Natural killer cell (primary cell): ENCODE data around the gene PPP2R5A. TPM values are rescaled to one million over a fixed set of nuclear protein-coding genes. Genes with fewer than 3 reads are reported as not detected.

Source experiments
- ATAC-seq, 3 donors: fragments of 150-1000 bp in 2 of 3; fragments of 200-7000 bp in 1 of 3; cut with Tn5 transposase; 1 replicate in 1 of 3; 2 replicates in 2 of 3; pipeline ENCODE4 v1.10.0; 2021; ENCODE audit warnings: mild to moderate bottlenecking in 2 of 3, moderate library complexity in 2 of 3
- DNase-seq, 2 donors: peaks; one replicate each; pipeline versions ENCODE4 v3.0.0 to v3.0.0-alpha.2; 2013 to 2021; ENCODE audit warnings: mixed read lengths in 1 of 2
- H3K27ac ChIP-seq: one replicate; pipeline ENCODE4 v1.5.1; 2013; ENCODE audit warnings: mild to moderate bottlenecking, low read length
- H3K27me3 ChIP-seq: one replicate; pipeline ENCODE4 v1.6.1; 2013; ENCODE audit warnings: low read length; ENCODE audit not compliant: control insufficient read depth, insufficient read depth
- H3K36me3 ChIP-seq: one replicate; pipeline ENCODE4 v1.6.1; 2013; ENCODE audit warnings: low read length; ENCODE audit not compliant: control insufficient read depth, insufficient read depth
- H3K4me1 ChIP-seq: one replicate; pipeline ENCODE4 v1.6.1; 2013; ENCODE audit warnings: low read length; ENCODE audit not compliant: control insufficient read depth, insufficient read depth
- H3K4me3 ChIP-seq: one replicate; pipeline ENCODE4 v1.5.1; 2013; ENCODE audit warnings: low read length
- H3K9me3 ChIP-seq: one replicate; pipeline ENCODE4 v1.6.1; 2013; ENCODE audit warnings: low read length; ENCODE audit not compliant: control insufficient read depth, insufficient read depth
- H3K27ac Mint-ChIP-seq, 2 donors: one replicate each; pipeline ENCODE4 v1.8.0; 2022; ENCODE audit warnings: mild to moderate bottlenecking in 2 of 2, mixed read lengths in 2 of 2, moderate library complexity in 1 of 2
- H3K27me3 Mint-ChIP-seq, 2 donors: one replicate each; pipeline ENCODE4 v1.8.0; 2022; ENCODE audit warnings: low read depth in 2 of 2, mixed read lengths in 2 of 2
- H3K36me3 Mint-ChIP-seq: one replicate; pipeline ENCODE4 v1.8.0; 2022; ENCODE audit warnings: mixed read lengths
- H3K4me1 Mint-ChIP-seq, 2 donors: one replicate each; pipeline ENCODE4 v1.8.0; 2022; ENCODE audit warnings: mixed read lengths in 2 of 2
- H3K4me3 Mint-ChIP-seq: one replicate; pipeline ENCODE4 v1.8.0; 2022; ENCODE audit warnings: mild to moderate bottlenecking, moderate library complexity, mixed read lengths
- H3K9me3 Mint-ChIP-seq, 2 donors: one replicate each; pipeline ENCODE4 v1.8.0; 2022; ENCODE audit warnings: mixed read lengths in 2 of 2
- WGBS: methylation state at CpG from one replicate; pipeline ENCODE4 v1.1.7; 2013; ENCODE audit warnings: missing lambda C conversion rate; ENCODE audit not compliant: insufficient coverage; 5-methylcytosine and 5-hydroxymethylcytosine counted together
- intact Hi-C: fragments of 100-400 bp; cut with micrococcal nuclease; formaldehyde crosslinking; loops from one replicate; pipeline ENCODE4 v1.14.2; 2022
- total RNA-seq, 4 donors: library from RNA; stranded (reverse); fragments of 120-200 nt in 1 of 4; gene quantifications; one replicate each; pipeline versions ENCODE4 v1.2.3 to v1.2.4, GENCODE V29; 2013 to 2022
- TF ChIP-seq, protein P1 (sequence below): fragments of 200-600 bp; IDR thresholded peaks from one replicate; pipeline ENCODE4 v1.8.0; 2022; ENCODE audit warnings: antibody characterized with exemption

The PPP2R5A gene
- total RNA-seq, 3 donors from 2014 or later (not counting 1 experiment from before 2014, with no cell fraction given) = 74.0 to 99.8 (median 86.4) TPM

DNA sequence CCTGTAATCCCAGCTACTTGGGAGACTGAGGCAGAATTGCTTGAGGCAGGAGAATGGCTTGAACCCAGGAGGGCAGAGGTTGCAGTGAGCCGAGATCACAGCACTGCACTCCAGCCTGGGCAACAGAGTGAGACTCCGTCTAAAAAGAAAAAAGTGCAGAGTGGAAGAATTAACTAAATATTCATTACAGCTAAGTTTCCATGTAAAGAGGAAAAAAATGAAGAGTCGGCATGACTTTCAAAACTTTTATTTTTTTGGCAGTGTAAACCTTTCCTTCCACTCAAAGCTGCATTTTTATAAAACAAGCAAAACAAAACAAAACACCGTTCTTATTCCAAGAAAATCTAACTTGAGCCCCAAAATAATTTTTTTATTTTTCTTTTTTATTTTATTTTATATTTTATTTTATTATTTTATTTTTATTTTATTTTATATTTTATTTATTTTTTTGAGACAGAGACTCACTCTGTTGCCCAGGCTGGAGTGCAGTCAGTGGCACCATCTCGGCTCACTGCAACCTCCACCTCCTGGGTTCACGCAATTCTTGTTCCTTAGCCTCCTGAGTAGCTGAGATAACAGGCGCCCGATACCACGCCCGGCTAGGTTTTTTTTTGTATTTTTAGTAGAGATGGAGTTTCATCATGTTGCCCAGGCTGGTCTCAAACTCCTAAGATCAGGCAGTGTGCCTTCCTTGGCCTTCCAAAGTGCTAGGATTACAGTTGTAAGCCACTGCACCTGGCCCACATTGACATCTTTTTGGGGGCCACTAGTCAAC lies 66.6 kb downstream of the PPP2R5A start:
- ATAC-seq = no peak
- peaks cover 61% of the 10 kb centered on the region for H3K36me3 ChIP-seq
- peaks cover 4 to 12% of the 10 kb centered on the region in 2 donors for H3K4me1 Mint-ChIP-seq
- H3K9me3 ChIP-seq = no peaks in the 10 kb centered on the region
- no peak for DNase-seq
- intact Hi-C loops = no loop called here
- peak overlapping the region in 1 of 2 donors; percentile 72 for H3K27ac Mint-ChIP-seq
- H3K4me3 Mint-ChIP-seq = no peak overlapping the region
- H3K27ac ChIP-seq = no peak overlapping the region
- TF ChIP-seq, protein P1, sequence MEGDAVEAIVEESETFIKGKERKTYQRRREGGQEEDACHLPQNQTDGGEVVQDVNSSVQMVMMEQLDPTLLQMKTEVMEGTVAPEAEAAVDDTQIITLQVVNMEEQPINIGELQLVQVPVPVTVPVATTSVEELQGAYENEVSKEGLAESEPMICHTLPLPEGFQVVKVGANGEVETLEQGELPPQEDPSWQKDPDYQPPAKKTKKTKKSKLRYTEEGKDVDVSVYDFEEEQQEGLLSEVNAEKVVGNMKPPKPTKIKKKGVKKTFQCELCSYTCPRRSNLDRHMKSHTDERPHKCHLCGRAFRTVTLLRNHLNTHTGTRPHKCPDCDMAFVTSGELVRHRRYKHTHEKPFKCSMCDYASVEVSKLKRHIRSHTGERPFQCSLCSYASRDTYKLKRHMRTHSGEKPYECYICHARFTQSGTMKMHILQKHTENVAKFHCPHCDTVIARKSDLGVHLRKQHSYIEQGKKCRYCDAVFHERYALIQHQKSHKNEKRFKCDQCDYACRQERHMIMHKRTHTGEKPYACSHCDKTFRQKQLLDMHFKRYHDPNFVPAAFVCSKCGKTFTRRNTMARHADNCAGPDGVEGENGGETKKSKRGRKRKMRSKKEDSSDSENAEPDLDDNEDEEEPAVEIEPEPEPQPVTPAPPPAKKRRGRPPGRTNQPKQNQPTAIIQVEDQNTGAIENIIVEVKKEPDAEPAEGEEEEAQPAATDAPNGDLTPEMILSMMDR = no peak
- no peaks in the 10 kb centered on the region for H3K27me3 Mint-ChIP-seq
- no peaks in the 10 kb centered on the region for H3K36me3 Mint-ChIP-seq
- H3K9me3 Mint-ChIP-seq = no peaks in the 10 kb centered on the region
- H3K27me3 ChIP-seq = no peaks in the 10 kb centered on the region
- H3K4me1 ChIP-seq = no peaks in the 10 kb centered on the region
- 100% methylated on average over 8 of the region's 10 CpGs for WGBS
- H3K4me3 ChIP-seq = no peak overlapping the region

DNA sequence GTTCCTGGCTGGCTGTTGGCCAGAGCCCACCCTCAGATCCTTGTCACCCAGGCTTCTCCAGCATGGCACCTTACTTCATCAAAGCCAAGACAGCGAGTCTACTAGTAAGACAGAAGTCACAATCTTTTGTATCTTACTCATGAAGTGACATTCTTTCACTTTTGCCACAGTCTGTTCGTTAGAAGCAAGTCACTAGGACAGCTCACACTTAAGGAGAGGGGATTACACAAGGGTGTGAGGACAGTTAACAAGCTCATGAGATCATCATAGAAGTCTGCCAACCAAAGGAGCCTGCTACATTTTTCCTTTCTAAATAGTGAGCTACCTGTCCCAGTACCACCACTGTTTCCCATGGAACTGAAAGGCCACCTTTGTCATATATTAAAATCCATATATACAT lies 68.0 kb downstream of the PPP2R5A start:
- WGBS = 89% methylated on average over 2 of the region's 2 CpGs
- H3K27me3 ChIP-seq = no peaks in the 10 kb centered on the region
- intact Hi-C loops = no loop called here
- no peaks in the 10 kb centered on the region for H3K9me3 ChIP-seq
- Mint-ChIP-seq H3K36me3 (no peaks in the 10 kb centered on the region), H3K4me1 (peaks cover 4 to 6% of the 10 kb centered on the region in 2 donors), H3K9me3 (no peaks in the 10 kb centered on the region), H3K27me3 (no peaks in the 10 kb centered on the region), H3K4me3 (no peak overlapping the region), H3K27ac (peak overlapping the region; percentile 29 to 72)
- H3K36me3 ChIP-seq = peaks cover 62% of the 10 kb centered on the region
- H3K4me1 ChIP-seq = no peaks in the 10 kb centered on the region
- TF ChIP-seq, protein P1 = no peak
- ATAC-seq = no peak
- H3K4me3 ChIP-seq = no peak overlapping the region
- no peak for DNase-seq
- H3K27ac ChIP-seq = no peak overlapping the region

DNA sequence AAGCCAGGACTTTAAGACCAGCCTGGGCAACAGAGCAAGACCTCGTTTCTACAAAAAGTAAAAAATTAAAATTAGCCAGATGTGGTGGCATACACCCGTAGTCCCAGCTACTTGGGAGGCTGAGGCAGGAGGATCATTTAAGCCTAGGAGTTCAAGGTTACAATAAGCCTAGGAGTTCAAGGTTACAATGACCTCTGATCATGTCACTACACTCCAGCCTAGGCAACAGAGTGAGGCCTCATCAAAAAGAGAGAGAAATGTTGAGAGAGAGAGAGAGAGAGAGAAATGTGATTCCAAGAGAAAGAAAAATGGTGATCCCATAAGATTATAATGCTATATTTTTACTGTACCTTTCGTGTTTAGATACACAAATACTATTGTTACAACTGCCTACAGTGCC lies 69.3 kb downstream of the PPP2R5A start:
- H3K27me3 ChIP-seq = no peaks in the 10 kb centered on the region
- WGBS = 88% methylated on average over 2 of the region's 3 CpGs
- Mint-ChIP-seq H3K27me3 (no peaks in the 10 kb centered on the region), H3K4me1 (peaks cover 4 to 8% of the 10 kb centered on the region in 2 donors), H3K36me3 (no peaks in the 10 kb centered on the region), H3K4me3 (no peak overlapping the region), H3K27ac (peak overlapping the region in 1 of 2 donors; percentile 5), H3K9me3 (no peaks in the 10 kb centered on the region)
- intact Hi-C loops = no loop called here
- H3K9me3 ChIP-seq = no peaks in the 10 kb centered on the region
- no peak overlapping the region for H3K4me3 ChIP-seq
- no peak overlapping the region for H3K27ac ChIP-seq
- H3K36me3 ChIP-seq = peaks cover 62% of the 10 kb centered on the region
- TF ChIP-seq, protein P1 = no peak
- H3K4me1 ChIP-seq = no peaks in the 10 kb centered on the region
- DNase-seq (no peak), ATAC-seq (no peak)
